ENCODE data around the gene HEG1. TPM values are rescaled to one million over a fixed set of nuclear protein-coding genes. Genes with fewer than 3 reads are reported as not detected.

HEG1 gene
- total RNA-seq, 2 donors from 2014 or later, result 7.4 to 9.5 TPM

GRCh38 chr3:124927574-124928045 lies 128.2 kb downstream of the HEG1 start:
- no peak for DNase-seq
- Mint-ChIP-seq H3K27ac (no peak overlapping the region), H3K4me3 (no peak overlapping the region), H3K36me3 (ENCODE audit: insufficient read depth in 2 of 2) (no peaks in the 10 kb centered on the region), H3K9me3 (no peaks in the 10 kb centered on the region), H3K27me3 (ENCODE audit: low read depth) (peaks cover 29% of the 10 kb centered on the region), H3K4me1 (ENCODE audit: low read depth) (peaks cover 5% of the 10 kb centered on the region)
- no peak for ATAC-seq (replicated peaks in 1 of 2)

- H3K27me3 Mint-ChIP-seq (ENCODE audit: low read depth), result peaks cover 29% of the 10 kb centered on the region
- H3K27ac Mint-ChIP-seq, result no peak overlapping the region
- DNase-seq (no peak), ATAC-seq (replicated peaks in 1 of 2) (no peak)
- no peak overlapping the region for H3K4me3 Mint-ChIP-seq
- H3K36me3 Mint-ChIP-seq (ENCODE audit: insufficient read depth in 2 of 2), result no peaks in the 10 kb centered on the region
- H3K9me3 Mint-ChIP-seq, result no peaks in the 10 kb centered on the region
- H3K4me1 Mint-ChIP-seq (ENCODE audit: low read depth), result peaks cover 5% of the 10 kb centered on the region
Measured at GRCh38 chr3:124926426-124927101, 129.2 kb downstream of the HEG1 start.

GRCh38 chr3:124924741-124925140 lies 131.1 kb downstream of the HEG1 start:
- no peak overlapping the region for H3K4me3 Mint-ChIP-seq
- peaks cover 5% of the 10 kb centered on the region for H3K4me1 Mint-ChIP-seq (ENCODE audit: low read depth)
- no peak for DNase-seq
- no peaks in the 10 kb centered on the region for H3K36me3 Mint-ChIP-seq (ENCODE audit: insufficient read depth in 2 of 2)
- H3K9me3 Mint-ChIP-seq, result no peaks in the 10 kb centered on the region
- ATAC-seq (replicated peaks in 1 of 2), result no peak
- peaks cover 26% of the 10 kb centered on the region for H3K27me3 Mint-ChIP-seq (ENCODE audit: low read depth)
- no peak overlapping the region for H3K27ac Mint-ChIP-seq

GRCh38 chr3:124923833-124924232 lies 132.0 kb downstream of the HEG1 start:
- Mint-ChIP-seq H3K27me3 (ENCODE audit: low read depth) (peaks cover 22% of the 10 kb centered on the region), H3K36me3 (ENCODE audit: insufficient read depth in 2 of 2) (no peaks in the 10 kb centered on the region), H3K27ac (no peak overlapping the region), H3K4me3 (no peak overlapping the region), H3K9me3 (no peaks in the 10 kb centered on the region), H3K4me1 (ENCODE audit: low read depth) (peaks cover 5% of the 10 kb centered on the region)
- ATAC-seq (replicated peaks in 1 of 2) (no peak), DNase-seq (no peak)

GRCh38 chr3:124920718-124921117 lies 135.1 kb downstream of the HEG1 start:
- Mint-ChIP-seq H3K27ac (no peak overlapping the region), H3K4me3 (no peak overlapping the region), H3K9me3 (no peaks in the 10 kb centered on the region), H3K27me3 (ENCODE audit: low read depth) (peaks cover 15% of the 10 kb centered on the region), H3K36me3 (ENCODE audit: insufficient read depth in 2 of 2) (no peaks in the 10 kb centered on the region), H3K4me1 (ENCODE audit: low read depth) (no peaks in the 10 kb centered on the region)
- no peak for ATAC-seq (replicated peaks in 1 of 2)
- DNase-seq, result no peak

GRCh38 chr3:124919756-124920155 lies 136.0 kb downstream of the HEG1 start:
- ATAC-seq (replicated peaks in 1 of 2) (no peak), DNase-seq (no peak)
- Mint-ChIP-seq H3K4me1 (ENCODE audit: low read depth) (no peaks in the 10 kb centered on the region), H3K36me3 (ENCODE audit: insufficient read depth in 2 of 2) (no peaks in the 10 kb centered on the region), H3K27me3 (ENCODE audit: low read depth) (peaks cover 15% of the 10 kb centered on the region), H3K27ac (no peak overlapping the region), H3K9me3 (no peaks in the 10 kb centered on the region), H3K4me3 (no peak overlapping the region)

GRCh38 chr3:124918524-124918923 lies 137.3 kb downstream of the HEG1 start:
- H3K27ac Mint-ChIP-seq, result no peak overlapping the region
- H3K9me3 Mint-ChIP-seq, result no peaks in the 10 kb centered on the region

GRCh38 chr3:124916837-124917409 lies 138.9 kb downstream of the HEG1 start:
- no peaks in the 10 kb centered on the region for H3K27me3 Mint-ChIP-seq (ENCODE audit: low read depth)
- H3K4me1 Mint-ChIP-seq (ENCODE audit: low read depth), result no peaks in the 10 kb centered on the region
- H3K9me3 Mint-ChIP-seq, result no peaks in the 10 kb centered on the region
- ATAC-seq (replicated peaks in 1 of 2) (no peak), DNase-seq (no peak)
- no peak overlapping the region for H3K27ac Mint-ChIP-seq
- H3K36me3 Mint-ChIP-seq (ENCODE audit: insufficient read depth in 2 of 2), result no peaks in the 10 kb centered on the region
- no peak overlapping the region for H3K4me3 Mint-ChIP-seq

More at GRCh38 chr3:124918524-124918923, 137.3 kb downstream of the HEG1 start:
- DNase-seq, result no peak
- Mint-ChIP-seq H3K27me3 (ENCODE audit: low read depth) (peaks cover 5% of the 10 kb centered on the region), H3K4me3 (no peak overlapping the region), H3K4me1 (ENCODE audit: low read depth) (no peaks in the 10 kb centered on the region), H3K36me3 (ENCODE audit: insufficient read depth in 2 of 2) (no peaks in the 10 kb centered on the region)
- no peak for ATAC-seq (replicated peaks in 1 of 2)

Other genes with a start within 250 kb of the HEG1 start
- 1 to 10 TPM in 1 of 2 donors, under 1 TPM in 1; 0.65 to 1.6 TPM for gene ITGB5, start 168.6 kb downstream of the HEG1 start, total RNA-seq
- not detected for gene MUC13, start 121.2 kb downstream of the HEG1 start, total RNA-seq
- gene SLC12A8, start 156.8 kb upstream of the HEG1 start, total RNA-seq, result 1 to 10 TPM in 1 of 2 donors, under 1 TPM in 1; 0.53 to 2.2 TPM

Measured in activated T-cell treated with anti-CD3 and anti-CD28 coated beads, Interleukin-2, amount 50 U/mL, for 72 hours (primary cell).